ENCODE results near the gene GINS1.
"Not testable (repeated sequence)": the region's sequence is repeated elsewhere in the genome, so short reads cannot be mapped to it uniquely, and the experiment has no call there.

The GINS1 gene

GRCh38 chr20:25457886-25458680 lies 50.6 kb downstream of the GINS1 start:
- DNase-seq: no peak

- DNase-seq: no peak
Measured at GRCh38 chr20:25459111-25459830, 51.8 kb downstream of the GINS1 start.

DNA sequence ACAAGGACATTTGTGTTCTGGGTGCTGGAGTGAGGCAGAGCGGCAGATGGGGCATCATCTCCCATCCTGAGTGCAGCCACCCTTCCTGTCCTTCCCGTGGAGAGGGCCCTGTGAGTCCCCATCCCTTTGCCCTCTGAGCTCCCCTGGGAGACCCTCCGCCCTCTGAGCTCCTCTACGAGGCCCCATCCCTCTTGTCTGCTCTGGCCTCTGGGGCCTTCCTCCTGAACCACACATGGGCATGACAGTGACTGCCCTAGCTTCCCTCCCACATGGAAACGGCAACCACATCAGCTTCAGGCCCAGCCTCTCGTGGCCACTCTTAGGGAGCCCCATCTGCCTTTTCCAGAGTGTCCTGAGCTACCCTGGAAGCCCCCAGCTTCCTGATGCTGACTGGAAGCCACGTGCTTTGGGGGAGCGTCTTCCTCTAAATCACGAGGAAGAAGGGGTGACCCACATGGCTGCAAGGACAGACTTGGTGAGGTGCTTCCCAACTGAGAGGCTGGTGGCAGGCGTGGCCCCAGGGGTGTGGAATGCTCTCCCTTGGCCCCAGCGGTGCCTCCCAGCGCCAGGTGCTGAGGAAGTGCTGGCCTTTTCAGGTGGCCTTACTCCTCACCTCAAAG lies 52.6 kb downstream of the GINS1 start:
- DNase-seq: no peak

GRCh38 chr20:25460566-25461280 lies 53.2 kb downstream of the GINS1 start:
- DNase-seq: no peak

GRCh38 chr20:25461281-25461650 lies 53.8 kb downstream of the GINS1 start:
- DNase-seq: no peak

DNA sequence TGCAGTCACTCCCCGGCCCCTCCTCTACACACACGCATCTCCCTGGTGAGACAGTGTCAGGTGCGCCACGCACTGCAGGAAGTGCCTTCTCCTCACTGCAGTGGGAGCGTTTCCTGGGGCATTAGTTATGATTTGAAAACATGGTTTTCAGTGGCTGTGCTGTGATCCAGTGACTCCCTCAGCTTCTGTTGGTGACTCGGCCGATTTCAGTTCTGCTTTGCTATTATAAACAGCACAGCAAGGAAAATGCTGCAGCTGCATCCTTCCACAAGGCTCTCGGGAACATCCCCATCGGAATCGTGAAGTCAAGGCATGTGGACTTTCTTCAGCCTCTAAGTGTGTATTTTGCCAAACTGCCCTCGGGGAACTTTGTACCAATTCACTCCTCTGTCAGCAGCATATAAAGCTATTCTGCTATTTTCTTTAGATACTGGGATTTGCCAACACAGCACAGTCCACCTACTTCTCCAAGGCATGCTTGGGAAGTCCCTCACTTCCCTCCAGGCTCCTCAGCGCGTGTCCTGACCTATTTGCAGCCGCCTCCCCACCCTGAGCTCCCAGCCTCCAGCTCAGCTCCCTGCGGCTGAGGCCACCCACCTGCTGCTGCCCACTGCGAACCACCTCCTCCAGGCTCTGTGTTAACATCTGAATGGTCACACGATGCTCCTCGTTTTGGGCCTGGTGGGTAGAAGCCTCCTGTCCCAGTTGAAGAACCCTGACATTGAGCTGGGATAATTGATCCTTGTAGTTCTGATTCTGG lies 54.5 kb downstream of the GINS1 start:
- DNase-seq: no peak

DNA sequence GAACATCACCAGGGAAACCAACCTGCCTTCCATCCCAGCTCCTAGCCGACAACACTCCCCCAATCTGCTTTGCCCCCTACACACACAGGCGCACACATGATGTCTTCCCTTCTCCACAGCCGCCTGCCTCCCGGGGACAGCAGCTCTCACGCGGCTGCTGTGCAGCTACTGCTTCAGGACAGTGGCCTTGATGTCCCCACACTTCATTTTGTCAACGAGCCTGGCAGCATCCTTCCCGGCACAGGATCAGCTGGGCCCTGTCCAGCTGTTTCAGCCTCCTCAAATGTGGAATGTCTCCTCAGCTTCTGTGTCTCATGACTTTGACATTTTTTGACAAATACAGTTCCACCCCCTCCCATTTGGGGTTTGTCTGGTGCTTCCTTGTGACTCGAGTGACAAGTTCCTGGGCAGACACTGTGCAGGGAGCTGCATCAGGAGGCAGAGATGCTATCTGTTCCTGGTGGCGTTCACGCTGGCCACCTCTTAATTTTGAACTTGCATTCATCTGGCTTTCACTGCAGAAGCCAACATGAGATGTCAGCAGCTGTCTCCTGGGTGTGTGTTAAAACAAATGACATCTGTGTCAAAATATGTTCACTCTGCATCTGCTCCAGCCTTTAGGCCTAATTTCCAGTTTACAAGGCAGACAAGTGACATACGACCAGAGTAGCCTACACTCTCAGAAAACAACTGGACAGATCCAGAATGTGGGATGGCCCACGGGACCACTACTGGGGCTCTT lies 57.2 kb downstream of the GINS1 start:
- no peak for DNase-seq

GRCh38 chr20:25465243-25466135 lies 58.0 kb downstream of the GINS1 start:
- DNase-seq: no peak

DNA sequence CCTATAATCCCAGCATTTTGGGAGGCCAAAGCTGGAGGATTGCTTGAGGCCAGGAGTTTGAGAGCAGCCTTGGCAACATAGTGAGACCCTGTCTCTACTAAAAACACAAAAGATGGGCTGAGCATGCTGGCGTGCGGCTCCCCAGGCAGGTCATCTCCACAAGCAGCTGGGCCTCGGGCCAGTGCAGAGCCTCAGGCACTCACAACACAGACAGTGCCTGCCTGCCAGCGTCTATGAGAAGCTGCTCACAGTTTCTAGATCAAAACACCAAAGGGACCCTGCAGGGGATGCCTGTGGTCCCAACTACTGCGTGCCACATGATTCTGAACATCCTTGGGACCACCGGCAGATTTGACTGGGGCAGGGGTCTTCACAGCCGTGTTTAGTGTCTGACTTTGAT lies 59.4 kb downstream of the GINS1 start:
- DNase-seq: no peak

GRCh38 chr20:25467441-25467840 lies 60.0 kb downstream of the GINS1 start:
- DNase-seq: no peak

DNA sequence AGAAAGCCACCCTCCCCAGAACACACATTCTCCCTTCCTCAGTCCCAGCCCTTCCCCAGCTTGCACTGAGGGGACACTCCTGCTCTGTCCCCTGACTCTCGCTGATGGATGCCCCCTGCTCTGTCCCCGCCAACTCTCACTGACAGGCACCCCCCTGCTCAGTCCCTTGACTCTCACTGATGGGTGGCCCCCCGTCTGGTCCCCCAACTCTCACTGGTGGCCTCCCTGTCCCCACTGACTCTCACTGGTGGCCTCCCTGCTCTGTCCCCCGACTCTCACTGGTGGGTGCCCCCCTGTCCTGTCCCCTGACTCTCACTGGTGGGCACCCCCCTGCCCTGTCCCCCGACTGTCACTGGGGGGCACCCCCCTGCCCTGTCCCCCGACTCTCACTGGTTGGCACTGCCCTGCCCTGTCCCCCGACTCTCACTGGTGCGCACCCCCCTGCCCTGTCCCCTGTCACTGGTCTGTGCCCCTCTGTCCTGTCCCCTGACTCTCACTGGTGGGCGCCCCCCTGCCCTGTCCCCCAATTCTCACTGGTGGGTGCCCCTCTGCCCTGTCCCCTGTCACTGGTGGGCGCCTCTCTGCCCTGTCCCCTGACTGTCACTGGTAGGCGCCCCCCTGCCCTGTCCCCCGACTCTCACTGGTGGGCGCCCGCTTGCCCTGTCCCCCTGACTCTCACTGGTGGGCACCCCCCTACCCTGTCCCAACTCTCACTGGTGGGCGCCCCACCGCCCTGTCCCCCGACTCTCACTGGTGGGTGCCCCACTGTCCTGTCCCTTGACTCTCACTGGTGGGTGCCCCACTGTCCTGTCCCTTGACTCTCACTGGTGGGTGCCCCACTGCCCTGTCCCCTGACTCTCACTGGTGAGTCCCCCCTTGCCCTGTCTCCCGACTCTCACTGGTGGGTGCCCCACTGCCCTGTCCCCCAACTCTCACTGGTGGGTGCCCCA lies 60.9 kb downstream of the GINS1 start:
- DNase-seq: no peak

DNA sequence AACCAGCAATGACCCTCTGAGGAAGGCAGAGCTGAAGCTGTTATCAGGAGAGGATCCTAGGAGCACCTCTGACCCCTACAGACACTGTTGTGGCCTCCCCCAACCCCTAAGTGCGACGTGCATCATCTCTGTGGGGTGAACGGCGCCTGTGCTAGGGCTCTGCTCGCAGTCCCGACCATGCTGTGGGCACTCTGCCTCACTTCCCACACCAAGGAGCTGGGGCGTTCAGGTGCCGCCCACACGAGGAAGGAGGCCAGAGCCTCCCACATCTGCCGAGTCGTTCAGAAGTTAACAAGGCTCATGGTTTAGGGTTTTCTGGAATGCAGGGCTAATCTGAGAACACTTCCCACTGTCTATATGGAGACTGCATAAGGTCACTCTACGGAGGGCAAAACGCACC lies 62.1 kb downstream of the GINS1 start:
- DNase-seq: no peak

DNA sequence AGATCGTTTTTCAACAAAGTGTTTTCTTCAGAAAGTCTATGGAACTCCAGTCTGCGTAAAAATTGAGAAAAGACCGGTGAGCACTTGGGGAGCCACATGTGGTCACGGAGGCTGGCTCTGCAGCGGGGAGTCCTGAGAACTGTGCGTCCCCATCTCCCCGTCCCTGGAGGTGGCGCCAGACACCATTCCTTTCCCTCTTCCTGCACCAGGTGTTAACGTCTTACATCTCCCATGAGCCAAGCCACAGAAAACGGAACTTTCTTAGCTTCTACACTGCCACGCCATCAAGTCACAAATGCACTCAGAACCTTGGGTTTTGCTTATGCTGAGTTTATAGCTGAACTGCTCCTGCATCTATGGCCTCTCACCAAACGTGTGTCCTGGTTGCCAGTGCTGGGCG lies 62.6 kb downstream of the GINS1 start:
- peak; percentile 31 for DNase-seq

DNA sequence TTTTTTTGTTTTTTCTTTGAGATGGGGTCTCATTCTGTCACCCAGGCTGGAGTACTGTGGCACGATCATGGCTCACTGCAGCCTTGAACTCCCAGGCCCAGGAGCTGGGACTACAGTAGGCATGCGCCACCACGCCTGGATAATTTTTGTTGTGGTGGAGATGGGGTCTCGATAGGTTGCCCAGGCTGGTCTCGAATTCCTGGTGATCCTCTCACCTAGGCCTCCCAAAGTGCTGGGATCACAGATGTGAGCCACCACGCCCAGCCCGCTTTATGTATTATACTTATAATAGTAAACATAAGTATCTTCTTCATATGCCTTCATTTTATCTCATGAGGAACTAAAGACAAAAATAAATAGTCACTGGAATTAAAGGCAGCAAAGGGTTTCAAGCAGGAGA lies 63.5 kb downstream of the GINS1 start:
- DNase-seq: no peak

DNA sequence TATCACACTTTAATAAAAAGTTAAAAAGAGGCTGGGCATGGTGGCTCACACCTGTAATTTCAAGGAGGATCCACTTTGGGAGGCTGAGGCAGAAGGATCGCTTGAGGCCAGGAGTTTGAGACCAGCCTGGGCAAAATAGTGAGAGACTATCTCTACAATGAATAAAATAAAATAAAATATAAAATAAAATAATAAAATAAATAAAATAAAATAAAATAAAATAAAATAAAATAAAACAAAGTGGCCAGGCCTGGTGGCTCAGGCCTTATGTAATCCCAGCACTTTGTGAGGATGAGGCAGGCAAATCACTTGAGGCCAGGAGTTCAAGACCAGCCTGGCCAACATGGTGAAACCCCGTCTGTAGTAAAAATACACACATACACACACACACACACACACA lies 65.8 kb downstream of the GINS1 start:
- not testable (repeated sequence) for DNase-seq

DNA sequence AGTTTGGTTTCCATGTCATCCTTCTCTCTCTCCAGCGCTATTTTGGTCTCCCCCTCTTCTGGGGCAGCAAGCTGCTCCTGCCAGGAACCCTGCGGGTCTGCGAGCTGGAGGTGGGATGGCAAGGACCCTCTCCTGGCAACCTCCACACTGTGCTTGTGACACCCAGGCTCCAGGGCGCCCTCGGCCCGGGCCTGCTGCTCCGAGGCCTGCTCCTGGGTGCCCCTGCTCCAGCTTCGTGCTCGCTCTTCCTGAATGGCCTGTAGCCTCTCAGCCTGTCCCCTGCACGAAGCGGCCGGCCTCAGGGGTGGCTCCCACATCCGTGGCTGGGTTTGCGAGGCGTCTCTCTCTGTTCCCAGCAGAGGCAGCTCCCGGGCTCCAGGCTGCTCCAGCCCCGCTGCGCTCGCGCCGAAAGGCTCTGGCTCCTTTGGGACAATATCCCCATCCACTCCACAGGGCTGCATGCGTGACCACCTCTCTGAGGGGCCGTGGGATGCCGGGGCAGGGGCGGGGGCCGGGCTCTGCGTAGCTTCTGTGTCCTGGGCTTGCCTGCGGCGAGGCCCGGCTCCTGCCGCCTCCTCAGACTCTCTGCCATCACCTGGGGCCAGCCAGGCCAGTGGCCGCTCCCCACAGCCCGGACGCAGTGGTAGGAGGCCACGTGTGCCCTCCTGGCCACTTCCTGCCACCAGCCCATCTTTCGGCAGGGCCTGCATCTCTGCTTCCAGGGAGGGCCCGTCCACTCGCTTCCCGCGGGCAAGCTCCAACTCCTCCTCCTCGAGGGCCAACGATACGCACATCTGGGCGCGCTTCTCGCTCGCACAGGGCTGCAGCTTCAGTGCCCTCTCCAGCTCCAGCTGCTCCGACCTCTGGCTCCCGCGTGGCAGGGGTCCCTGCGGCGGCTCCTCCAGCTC lies 68.9 kb downstream of the GINS1 start:
- DNase-seq: no peak

DNA sequence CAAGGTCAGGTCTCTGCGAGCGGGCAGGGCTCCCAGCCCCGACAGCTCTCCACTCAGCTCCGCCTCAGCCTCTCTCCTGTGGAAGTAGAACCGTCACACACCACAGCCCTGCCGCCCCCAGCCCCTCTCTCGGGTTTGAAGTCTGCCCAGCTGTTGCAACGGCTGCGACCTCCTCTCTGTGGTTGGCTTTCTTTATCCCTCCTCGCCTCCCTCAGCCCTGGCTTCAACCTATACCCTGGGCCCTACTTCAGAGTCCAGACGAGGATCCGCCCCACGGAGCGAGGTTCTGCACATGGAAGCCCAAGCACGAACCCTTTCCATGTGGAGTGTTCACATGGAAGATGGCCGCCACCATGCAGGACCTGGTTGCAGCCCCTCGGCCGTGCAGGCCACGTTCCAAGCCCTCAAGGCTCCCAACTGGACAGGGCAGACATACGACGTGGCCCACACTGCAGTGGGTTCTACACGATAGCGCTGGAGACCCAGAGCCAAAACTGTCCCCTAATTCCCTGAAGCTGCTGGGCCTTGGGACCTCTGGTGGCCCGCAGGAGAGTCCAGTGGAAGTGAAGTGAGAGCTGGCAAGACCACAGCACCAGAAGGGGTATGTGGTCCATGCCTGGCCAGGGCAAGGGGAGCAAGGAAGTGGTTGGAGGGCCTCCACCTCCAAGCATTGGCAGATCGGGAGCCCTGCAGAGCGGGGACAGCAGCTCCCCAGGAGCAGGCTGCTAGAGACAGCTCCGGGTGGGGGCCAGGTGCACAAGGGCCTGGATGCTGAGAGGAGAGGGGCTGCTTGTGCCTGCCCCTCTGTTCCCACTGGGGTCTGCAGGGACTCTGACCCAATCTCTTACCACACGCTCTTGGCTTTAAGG lies 69.8 kb downstream of the GINS1 start:
- no peak for DNase-seq

Data from OCI-M1 (cell line).